Vagina (tissue), 2 donors: ENCODE measurements around the gene KIF21A.

Source experiments
- CTCF ChIP-seq, 3 experiments: fragments of 450-650 bp in 2 of 3; fragments of 200-600 bp in 1 of 3; sonication (generic) in 1 of 3; IDR thresholded peaks; one replicate each; pipeline ENCODE4 v1.5.1; 2017 to 2019; ENCODE audit warnings: antibody characterized with exemption in 3 of 3, mild to moderate bottlenecking in 2 of 3, moderate library complexity in 2 of 3
- POLR2A ChIP-seq, 2 donors: fragments of 450-650 bp; IDR thresholded peaks; one replicate each; pipeline ENCODE4 v1.6.1; 2017; ENCODE audit warnings: antibody characterized with exemption in 2 of 2, mild to moderate bottlenecking in 2 of 2, moderate library complexity in 2 of 2

- no peak for TF ChIP-seq CTCF (IDR thresholded peaks at IDR 0.05)
- TF ChIP-seq POLR2A (IDR thresholded peaks at IDR 0.05) = no peak
Observed at GRCh38 chr12:39278426-39278825, 164.5 kb downstream of the KIF21A start.
